Measurements from ENCODE around the gene STARD10.

- TF ChIP-seq CTCF (conservative IDR thresholded peaks at IDR 0.05; ENCODE audit: low read depth in 2 of 2): no peak
- no peak for TF ChIP-seq EZH2 (IDR thresholded peaks at IDR 0.05; ENCODE audit: low read depth, unreplicated experiment)
- TF ChIP-seq EZH2phosphoT487 (IDR thresholded peaks at IDR 0.05; ENCODE audit: unreplicated experiment): no peak
- no peak for TF ChIP-seq POLR2AphosphoS5 (IDR thresholded peaks at IDR 0.05; ENCODE audit: low read depth)
These were observed 86.8 kb downstream of the STARD10 start for GRCh38 chr11:72707032-72707431.

Measured in GM23338 (cell line).